ENCODE data around the gene PPP2CA. TPM values are rescaled to one million over a fixed set of nuclear protein-coding genes. Genes with fewer than 3 reads are reported as not detected.

Gene PPP2CA
- total and polyA plus RNA-seq, 2 of the 13 experiments (the other 11 are each of a cell fraction or from before 2014, with no cell fraction given) = 82.4 to 171 TPM

GRCh38 chr5:134245101-134245604 is 19.3 kb upstream of the PPP2CA start (continued):
- TF ChIP-seq, protein P1, sequence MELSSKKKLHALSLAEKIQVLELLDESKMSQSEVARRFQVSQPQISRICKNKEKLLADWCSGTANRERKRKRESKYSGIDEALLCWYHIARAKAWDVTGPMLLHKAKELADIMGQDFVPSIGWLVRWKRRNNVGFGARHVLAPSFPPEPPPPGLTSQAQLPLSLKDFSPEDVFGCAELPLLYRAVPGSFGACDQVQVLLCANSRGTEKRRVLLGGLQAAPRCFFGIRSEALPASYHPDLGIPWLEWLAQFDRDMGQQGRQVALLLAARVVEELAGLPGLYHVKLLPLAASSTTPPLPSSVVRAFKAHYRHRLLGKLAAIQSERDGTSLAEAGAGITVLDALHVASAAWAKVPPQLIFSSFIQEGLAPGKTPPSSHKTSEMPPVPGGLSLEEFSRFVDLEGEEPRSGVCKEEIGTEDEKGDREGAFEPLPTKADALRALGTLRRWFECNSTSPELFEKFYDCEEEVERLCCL (CRISPR knock-in tag; IDR thresholded peaks at IDR 0.05; ENCODE audit: borderline replicate concordance) = no peak
- no peak for TF ChIP-seq PHF8 (CRISPR knock-in tag; IDR thresholded peaks at IDR 0.05)
- no peak for TF ChIP-seq DNMT3B (CRISPR knock-in tag; conservative IDR thresholded peaks at IDR 0.05)
- TF ChIP-seq ZNF501 (CRISPR knock-in tag; IDR thresholded peaks at IDR 0.05) = 0 out of 2 replicates have a peak, but pooled peaks have one; percentile 25
- TF ChIP-seq CREBL2 (CRISPR knock-in tag; IDR thresholded peaks at IDR 0.05; ENCODE audit: borderline replicate concordance) = no peak
- no peak for TF ChIP-seq CCAR2 (optimal IDR thresholded peaks at IDR 0.05; ENCODE audit: low read depth, low read length)
- TF ChIP-seq SOX5 (CRISPR knock-in tag; IDR thresholded peaks at IDR 0.05; ENCODE audit: borderline replicate concordance) = peak; percentile 73
- TF ChIP-seq SOX13 (IDR thresholded peaks at IDR 0.05) = no peak
- TF ChIP-seq SOX13 (CRISPR knock-in tag; conservative IDR thresholded peaks at IDR 0.05 in 1 of 2, IDR thresholded peaks at IDR 0.05 in 1 of 2) = peak in 1 of 2 experiments; percentile 70; a peak in 2 of 4 replicates
- TF ChIP-seq GATA4 (IDR thresholded peaks at IDR 0.05; ENCODE audit: borderline replicate concordance, low read depth) = no peak
- no peak for TF ChIP-seq ETS1 (CRISPR knock-in tag; IDR thresholded peaks at IDR 0.05)
- no peak for TF ChIP-seq SALL2 (CRISPR knock-in tag; IDR thresholded peaks at IDR 0.05)
- TF ChIP-seq SOX6 (IDR thresholded peaks at IDR 0.05) = no peak
- TF ChIP-seq SOX6 (CRISPR knock-in tag; IDR thresholded peaks at IDR 0.05) = peak; percentile 50
- TF ChIP-seq TMF1 (CRISPR knock-in tag; IDR thresholded peaks at IDR 0.05; ENCODE audit: low read depth) = no peak
- TF ChIP-seq SRY (CRISPR knock-in tag; IDR thresholded peaks at IDR 0.05) = no peak
- TF ChIP-seq RBAK (CRISPR knock-in tag; IDR thresholded peaks at IDR 0.05) = no peak
- no peak for TF ChIP-seq FIP1L1 (IDR thresholded peaks at IDR 0.05; ENCODE audit: borderline replicate concordance, insufficient read depth, low read depth, low read length)
- peak in 1 of 2 experiments; percentile 62; a peak in 1 of 4 replicates for TF ChIP-seq KLF16 (CRISPR knock-in tag; IDR thresholded peaks at IDR 0.05)
- TF ChIP-seq ARNTL (CRISPR knock-in tag; IDR thresholded peaks at IDR 0.05) = no peak
- TF ChIP-seq GABPA (IDR thresholded peaks at IDR 0.05; ENCODE audit: low read depth, low read length) = no peak
- TF ChIP-seq GABPA (CRISPR knock-in tag; IDR thresholded peaks at IDR 0.05; ENCODE audit: low read depth) = peak; percentile 44; the same call in 1 of the 2 replicates
- no peak for TF ChIP-seq ZNF260 (CRISPR knock-in tag; IDR thresholded peaks at IDR 0.05; ENCODE audit: borderline replicate concordance, low read depth)
- TF ChIP-seq CSRNP2 (CRISPR knock-in tag; conservative IDR thresholded peaks at IDR 0.05; ENCODE audit: low read depth) = no peak
- TF ChIP-seq, protein P2, sequence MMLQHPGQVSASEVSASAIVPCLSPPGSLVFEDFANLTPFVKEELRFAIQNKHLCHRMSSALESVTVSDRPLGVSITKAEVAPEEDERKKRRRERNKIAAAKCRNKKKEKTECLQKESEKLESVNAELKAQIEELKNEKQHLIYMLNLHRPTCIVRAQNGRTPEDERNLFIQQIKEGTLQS (CRISPR knock-in tag; IDR thresholded peaks at IDR 0.05) = peak; percentile 90

All from HepG2 (cell line).